Mesothelial cell of epicardium (in vitro differentiated cells): ENCODE results near the gene PLEKHB1. TPM values are rescaled to one million over a fixed set of nuclear protein-coding genes. Genes with fewer than 3 reads are reported as not detected.

Experiments
- DNase-seq, 2 experiments: peaks; one replicate each; pipeline ENCODE4 v3.0.0; 2021; ENCODE audit warnings: low spot score in 2 of 2; ENCODE audit not compliant: unreplicated experiment in 2 of 2
- H3K27ac Mint-ChIP-seq: 2 replicates; pipeline ENCODE4 v1.8.0; 2021; ENCODE audit warnings: mixed read lengths
- H3K27me3 Mint-ChIP-seq: 2 replicates; pipeline ENCODE4 v1.8.0; 2021; ENCODE audit warnings: low read depth, mixed read lengths
- H3K36me3 Mint-ChIP-seq: 2 replicates; pipeline ENCODE4 v1.8.0; 2021; ENCODE audit warnings: mixed read lengths
- H3K4me1 Mint-ChIP-seq: 2 replicates; pipeline ENCODE4 v1.8.0; 2021; ENCODE audit warnings: mixed read lengths
- H3K4me3 Mint-ChIP-seq: 2 replicates; pipeline ENCODE4 v1.8.0; 2021; ENCODE audit warnings: mild to moderate bottlenecking, moderate library complexity, mixed read lengths
- H3K9me3 Mint-ChIP-seq: 2 replicates; pipeline ENCODE4 v1.8.0; 2021; ENCODE audit warnings: mixed read lengths
- total RNA-seq: library from RNA; stranded (reverse); gene quantifications from 3 replicates; pipeline ENCODE4 v1.2.1, GENCODE V29; 2021
- TF ChIP-seq, protein P1 (sequence below): fragments of 200-600 bp; sonication (generic); IDR thresholded peaks from one replicate; pipeline ENCODE4 v1.5.0; 2021; ENCODE audit warnings: antibody characterized with exemption; ENCODE audit not compliant: unreplicated experiment

The PLEKHB1 gene
- total RNA-seq, 1 donor from 2014 or later: 9.0 TPM

DNA sequence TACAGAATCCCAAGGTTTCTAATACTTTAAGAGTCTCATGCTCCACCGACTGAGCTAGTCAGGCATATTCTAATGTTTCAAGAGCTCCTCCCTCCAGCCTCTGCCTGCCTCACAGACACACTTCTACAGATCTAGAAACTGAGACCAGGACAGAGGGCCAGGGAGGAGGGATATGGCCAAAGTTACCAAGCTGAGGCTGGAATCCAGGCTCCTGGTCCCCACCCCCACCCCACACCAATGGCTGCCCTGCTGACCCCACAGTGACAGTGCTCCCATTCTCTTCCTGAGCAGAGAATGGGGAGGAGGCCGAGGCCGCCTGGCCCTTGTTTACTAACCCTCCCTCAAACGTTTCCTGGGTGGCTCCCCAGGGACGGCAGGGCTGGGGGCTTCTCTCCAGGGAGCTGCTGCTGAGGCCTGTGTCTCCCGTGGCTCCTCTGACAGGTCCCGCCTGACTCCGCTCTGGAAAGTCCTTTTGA is 2.2 kb downstream of the PLEKHB1 start:
- TF ChIP-seq, protein P1, sequence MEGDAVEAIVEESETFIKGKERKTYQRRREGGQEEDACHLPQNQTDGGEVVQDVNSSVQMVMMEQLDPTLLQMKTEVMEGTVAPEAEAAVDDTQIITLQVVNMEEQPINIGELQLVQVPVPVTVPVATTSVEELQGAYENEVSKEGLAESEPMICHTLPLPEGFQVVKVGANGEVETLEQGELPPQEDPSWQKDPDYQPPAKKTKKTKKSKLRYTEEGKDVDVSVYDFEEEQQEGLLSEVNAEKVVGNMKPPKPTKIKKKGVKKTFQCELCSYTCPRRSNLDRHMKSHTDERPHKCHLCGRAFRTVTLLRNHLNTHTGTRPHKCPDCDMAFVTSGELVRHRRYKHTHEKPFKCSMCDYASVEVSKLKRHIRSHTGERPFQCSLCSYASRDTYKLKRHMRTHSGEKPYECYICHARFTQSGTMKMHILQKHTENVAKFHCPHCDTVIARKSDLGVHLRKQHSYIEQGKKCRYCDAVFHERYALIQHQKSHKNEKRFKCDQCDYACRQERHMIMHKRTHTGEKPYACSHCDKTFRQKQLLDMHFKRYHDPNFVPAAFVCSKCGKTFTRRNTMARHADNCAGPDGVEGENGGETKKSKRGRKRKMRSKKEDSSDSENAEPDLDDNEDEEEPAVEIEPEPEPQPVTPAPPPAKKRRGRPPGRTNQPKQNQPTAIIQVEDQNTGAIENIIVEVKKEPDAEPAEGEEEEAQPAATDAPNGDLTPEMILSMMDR: no peak
- DNase-seq: no peak
- peaks cover 29% of the 10 kb centered on the region for H3K4me1 Mint-ChIP-seq
- H3K27ac Mint-ChIP-seq: no peak overlapping the region
- peaks cover 11% of the 10 kb centered on the region for H3K27me3 Mint-ChIP-seq
- H3K4me3 Mint-ChIP-seq: no peak overlapping the region
- no peaks in the 10 kb centered on the region for H3K36me3 Mint-ChIP-seq
- H3K9me3 Mint-ChIP-seq: no peaks in the 10 kb centered on the region

DNA sequence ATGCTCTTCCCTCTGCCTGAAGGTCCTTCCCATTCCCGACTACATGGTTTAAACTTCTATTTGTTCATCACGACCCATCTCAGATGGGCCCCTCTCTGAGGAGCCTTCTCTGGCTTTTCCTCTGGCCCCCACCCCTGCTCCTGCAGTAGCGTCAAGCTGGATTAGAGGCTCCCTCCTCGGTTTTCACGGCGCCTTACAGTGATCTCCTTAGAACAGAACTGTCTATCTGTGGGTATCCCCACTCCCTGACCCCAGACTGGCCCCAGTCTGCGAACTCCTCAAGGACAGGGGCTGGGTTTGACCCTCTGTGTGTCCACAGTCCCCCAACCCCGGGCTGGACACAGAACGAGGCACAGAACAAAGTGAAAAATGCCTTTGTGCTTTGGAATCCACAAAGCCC is 2.8 kb downstream of the PLEKHB1 start:
- DNase-seq: no peak
- Mint-ChIP-seq H3K4me3 (no peak overlapping the region), H3K4me1 (peaks cover 29% of the 10 kb centered on the region), H3K27me3 (peaks cover 11% of the 10 kb centered on the region), H3K9me3 (no peaks in the 10 kb centered on the region), H3K36me3 (no peaks in the 10 kb centered on the region), H3K27ac (peak overlapping the region; percentile 68)
- TF ChIP-seq, protein P1: no peak

DNA sequence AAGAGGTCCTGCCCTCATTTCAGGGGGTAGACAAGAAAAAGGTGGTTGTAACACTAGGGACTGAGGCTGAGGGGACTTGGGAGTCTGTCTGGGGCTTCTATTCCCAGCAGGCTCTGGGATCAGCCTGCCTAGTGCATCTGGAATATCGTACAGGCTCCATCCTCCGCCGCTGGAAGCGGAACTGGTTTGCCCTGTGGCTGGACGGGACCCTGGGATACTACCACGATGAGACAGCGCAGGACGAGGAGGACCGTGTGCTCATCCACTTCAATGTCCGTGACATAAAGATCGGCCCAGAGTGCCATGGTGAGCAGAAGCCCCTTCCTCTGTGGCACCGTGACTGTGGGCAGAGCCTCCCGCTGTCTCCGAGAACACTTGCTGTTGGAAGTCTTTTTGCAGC is 4.0 kb downstream of the PLEKHB1 start:
- Mint-ChIP-seq H3K4me1 (peaks cover 24% of the 10 kb centered on the region), H3K36me3 (no peaks in the 10 kb centered on the region), H3K27ac (no peak overlapping the region), H3K27me3 (peaks cover 6% of the 10 kb centered on the region), H3K4me3 (no peak overlapping the region), H3K9me3 (no peaks in the 10 kb centered on the region)
- DNase-seq: no peak
- TF ChIP-seq, protein P1: no peak

DNA sequence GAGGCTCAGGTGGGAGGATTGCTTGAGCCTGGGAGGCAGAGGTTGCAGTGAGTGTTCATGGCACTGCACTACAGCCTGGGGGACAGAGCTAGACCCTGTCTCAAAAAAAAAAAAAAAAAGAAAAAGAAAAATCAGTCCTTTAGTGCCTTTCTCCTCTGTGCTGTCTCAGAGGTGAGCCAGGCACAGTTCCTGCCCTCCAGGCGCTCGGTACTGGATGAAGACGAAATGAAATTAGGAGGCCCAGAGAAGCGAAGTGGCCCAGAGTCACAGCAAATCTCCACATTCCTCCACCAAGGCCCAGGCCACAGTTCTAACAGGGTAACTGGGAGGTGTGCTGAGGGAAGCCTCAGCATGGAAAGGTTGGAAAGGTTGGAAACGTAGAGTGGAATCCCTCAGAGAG is 4.9 kb downstream of the PLEKHB1 start:
- H3K27ac Mint-ChIP-seq: no peak overlapping the region
- no peaks in the 10 kb centered on the region for H3K9me3 Mint-ChIP-seq
- peaks cover 19% of the 10 kb centered on the region for H3K4me1 Mint-ChIP-seq
- no peaks in the 10 kb centered on the region for H3K27me3 Mint-ChIP-seq
- no peaks in the 10 kb centered on the region for H3K36me3 Mint-ChIP-seq
- TF ChIP-seq, protein P1: no peak
- no peak overlapping the region for H3K4me3 Mint-ChIP-seq
- DNase-seq: no peak

DNA sequence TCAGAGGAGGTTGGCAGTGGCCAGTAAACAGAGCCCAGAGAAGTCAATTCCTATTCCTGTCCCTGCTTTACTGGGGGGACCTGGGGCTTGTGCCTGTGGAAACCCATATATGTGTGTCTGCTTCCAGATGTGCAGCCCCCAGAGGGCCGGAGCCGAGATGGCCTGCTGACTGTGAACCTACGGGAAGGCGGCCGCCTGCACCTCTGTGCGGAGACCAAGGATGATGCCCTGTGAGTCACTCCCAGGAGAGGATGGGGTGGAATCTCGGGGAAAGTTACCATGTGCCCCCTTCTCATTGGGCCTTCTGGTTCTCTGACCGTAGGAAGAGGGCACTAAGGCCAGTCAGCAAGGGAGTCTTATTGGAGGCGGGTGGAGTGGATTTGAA is 5.3 kb downstream of the PLEKHB1 start:
- Mint-ChIP-seq H3K27me3 (no peaks in the 10 kb centered on the region), H3K4me3 (no peak overlapping the region), H3K27ac (no peak overlapping the region), H3K36me3 (no peaks in the 10 kb centered on the region), H3K4me1 (peaks cover 16% of the 10 kb centered on the region), H3K9me3 (no peaks in the 10 kb centered on the region)
- DNase-seq: no peak
- TF ChIP-seq, protein P1: no peak
